Inferior parietal cortex (tissue), 1 donor: ENCODE measurements around the gene SESTD1.
"Not testable (repeated sequence)": the region's sequence is repeated elsewhere in the genome, so short reads cannot be mapped to it uniquely, and the experiment has no call there.

Experiments used
- DNase-seq: peaks from one replicate; pipeline ENCODE4 v3.0.0-alpha.2; 2016; ENCODE audit errors: extremely low spot score

Gene SESTD1

GRCh38 chr2:179237209-179237946, 27.3 kb downstream of the SESTD1 start:
- no peak for DNase-seq

- no peak for DNase-seq
Measured at GRCh38 chr2:179235463-179236108, 29.0 kb downstream of the SESTD1 start.

GRCh38 chr2:179234658-179235240, 29.9 kb downstream of the SESTD1 start:
- DNase-seq, result no peak

GRCh38 chr2:179233626-179234430, 30.8 kb downstream of the SESTD1 start:
- DNase-seq, result no peak

GRCh38 chr2:179233083-179233490, 31.5 kb downstream of the SESTD1 start:
- no peak for DNase-seq

- DNase-seq, result no peak
Measured at GRCh38 chr2:179226961-179227259, 37.7 kb downstream of the SESTD1 start.

GRCh38 chr2:179226203-179226960, 38.2 kb downstream of the SESTD1 start:
- peak; percentile 53 for DNase-seq

GRCh38 chr2:179224361-179224760, 40.3 kb downstream of the SESTD1 start:
- DNase-seq, result peak; percentile 7

GRCh38 chr2:179222076-179222475, 42.6 kb downstream of the SESTD1 start:
- peak; percentile 3 for DNase-seq

- DNase-seq, result peak; percentile 92
Measured at GRCh38 chr2:179218848-179219594, 45.6 kb downstream of the SESTD1 start.

- DNase-seq, result not testable (repeated sequence)
Measured at GRCh38 chr2:179214671-179215070, 50.0 kb downstream of the SESTD1 start.

GRCh38 chr2:179211355-179211754, 53.3 kb downstream of the SESTD1 start:
- DNase-seq, result no peak

GRCh38 chr2:179208277-179208676, 56.4 kb downstream of the SESTD1 start:
- DNase-seq, result not testable (repeated sequence)

- DNase-seq, result no peak
Measured at GRCh38 chr2:179207047-179207446, 57.6 kb downstream of the SESTD1 start.

GRCh38 chr2:179201869-179202268, 62.8 kb downstream of the SESTD1 start:
- no peak for DNase-seq

- DNase-seq, result not testable (repeated sequence)
Measured at GRCh38 chr2:179195926-179196590, 68.6 kb downstream of the SESTD1 start.

- DNase-seq, result no peak
Measured at GRCh38 chr2:179195141-179195540, 69.5 kb downstream of the SESTD1 start.

GRCh38 chr2:179193759-179194394, 70.8 kb downstream of the SESTD1 start:
- DNase-seq, result no peak

GRCh38 chr2:179191110-179191509, 73.5 kb downstream of the SESTD1 start:
- no peak for DNase-seq

- DNase-seq, result no peak
Measured at GRCh38 chr2:179186126-179186525, 78.5 kb downstream of the SESTD1 start.
